ENCODE results near the gene SPAG9.

GRCh38 chr17:50993544-50993943 is 127.1 kb downstream of the SPAG9 start:
- TF ChIP-seq CTCF (IDR thresholded peaks at IDR 0.05; ENCODE audit: control extremely low read depth in 1 of 3, insufficient read depth in 1 of 3, low read depth in 1 of 3, low read length in 3 of 3) (no peak), MAX (IDR thresholded peaks at IDR 0.05) (no peak), EZH2 (IDR thresholded peaks at IDR 0.05; ENCODE audit: low read depth, low read length, severe bottlenecking) (no peak)

Measured in H1 (cell line).